Hematopoietic multipotent progenitor cell treated with erythropoietin and hydrocortisone succinate and interleukin-3 and kit ligand, for 8 days (in vitro differentiated cells): ENCODE measurements around the gene TPRN.

ENCODE experiments used
- DNase-seq: peaks from one replicate; pipeline ENCODE4 v3.0.0-alpha.2; 2015

The TPRN gene

DNA sequence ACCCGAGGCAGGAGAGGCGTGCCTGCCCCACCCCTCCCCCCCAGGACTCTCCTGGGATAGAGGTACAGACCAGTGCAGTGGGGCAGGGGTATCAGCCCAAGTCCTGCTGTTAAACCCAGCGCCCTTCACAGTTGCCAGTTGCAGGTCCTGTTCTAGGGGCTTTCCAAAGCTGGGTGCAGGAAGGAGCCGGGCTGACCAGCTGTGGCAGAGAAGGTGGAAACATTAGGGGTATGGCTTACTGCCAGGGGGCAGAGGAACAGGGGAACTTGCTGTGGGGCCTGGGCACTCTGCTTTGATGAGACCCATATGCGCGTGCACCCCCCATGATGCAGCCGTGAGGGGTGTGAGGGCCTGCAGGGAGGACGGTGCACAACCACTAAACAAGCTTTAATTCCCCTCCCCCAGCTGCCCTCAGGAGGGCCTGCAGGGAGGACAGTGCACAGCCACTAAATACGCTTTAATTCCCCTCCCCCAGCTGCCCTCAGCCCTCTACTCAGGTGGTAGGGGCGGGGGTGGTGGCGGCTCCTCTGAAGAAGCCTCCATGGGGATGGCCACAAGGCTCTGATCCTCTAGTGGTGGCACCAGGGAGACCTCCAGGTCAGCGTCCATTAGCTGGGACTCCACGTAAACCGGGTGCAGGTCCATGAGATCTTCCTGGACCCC, 29.9 kb downstream of the TPRN start:
- DNase-seq = no peak

DNA sequence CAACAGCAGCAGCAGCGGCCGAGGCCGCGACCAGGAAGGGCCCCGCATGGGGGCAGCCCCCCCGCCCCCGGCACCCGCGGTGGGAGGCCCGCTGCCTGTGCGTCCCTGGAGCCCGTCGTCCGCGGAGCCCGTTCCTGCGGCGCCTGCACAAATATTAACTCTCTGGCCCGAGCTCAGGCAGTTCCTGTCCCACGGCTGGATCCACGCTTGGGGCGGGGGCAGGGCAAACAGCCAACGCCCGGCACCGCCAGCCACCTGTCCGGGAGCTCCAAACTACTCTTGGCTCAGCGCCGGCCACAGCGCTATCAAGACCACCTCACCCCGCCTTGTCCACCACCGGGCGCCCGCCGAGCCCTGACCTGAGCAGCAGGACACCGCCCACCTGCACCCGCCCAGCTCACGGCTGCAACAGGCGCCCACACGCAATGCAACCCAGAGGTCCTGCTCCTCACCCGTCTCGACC, 30.6 kb downstream of the TPRN start, which contains the start of gene LRRC26:
LRRC26 (minus strand) TSS at position 156 of the 463 bp plus-strand sequence; CDS start at position 48, 108 bp downstream.
- no peak for DNase-seq

DNA sequence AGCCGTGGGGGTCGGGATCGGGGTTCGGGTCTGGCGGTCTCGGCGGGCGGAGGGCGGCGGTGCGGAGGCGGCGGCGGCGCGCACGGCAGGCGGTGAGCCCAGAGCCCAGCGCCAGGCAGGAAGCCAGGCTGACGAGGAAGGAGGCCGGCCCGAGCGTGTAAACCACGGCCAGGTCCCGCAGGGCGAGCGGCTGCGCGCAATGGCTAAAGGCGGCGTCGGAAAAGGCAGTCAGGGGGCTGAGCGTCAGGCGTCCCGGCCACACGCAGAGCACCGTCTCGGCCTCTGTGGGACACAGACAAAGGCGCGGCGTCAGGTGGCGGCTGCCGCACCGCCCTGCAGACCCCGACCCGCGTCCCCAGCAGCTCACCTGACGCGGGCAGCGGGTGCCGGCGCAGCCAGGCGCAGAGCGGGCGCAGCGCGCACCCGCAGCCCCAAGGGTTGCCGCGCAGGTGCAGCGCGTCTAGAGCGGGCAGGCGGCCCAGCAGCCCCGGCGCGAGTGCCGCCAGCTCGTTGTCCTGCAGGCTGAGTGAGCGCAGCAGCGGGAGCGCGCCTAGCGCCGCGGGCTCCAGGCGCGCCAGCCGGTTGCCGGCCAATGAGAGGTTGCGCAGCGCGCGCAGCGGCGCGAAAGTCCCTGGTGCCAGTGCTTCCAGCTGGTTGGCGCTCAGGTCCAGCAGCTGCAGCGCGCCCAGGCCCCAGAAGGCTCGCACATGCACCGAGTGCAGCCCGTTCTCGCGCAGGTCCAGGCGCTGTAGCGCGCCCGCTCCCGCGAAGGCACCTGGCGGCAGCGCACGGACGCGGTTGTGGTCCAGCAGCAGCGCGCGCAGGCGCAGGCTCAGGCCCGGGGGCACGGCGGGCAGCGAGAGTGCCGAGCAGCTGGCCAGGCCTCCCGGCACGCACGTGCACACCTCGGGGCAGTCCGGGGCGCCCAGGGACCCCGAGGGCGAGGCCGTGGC, 31.4 kb downstream of the TPRN start:
- DNase-seq = peak; percentile 61

DNA sequence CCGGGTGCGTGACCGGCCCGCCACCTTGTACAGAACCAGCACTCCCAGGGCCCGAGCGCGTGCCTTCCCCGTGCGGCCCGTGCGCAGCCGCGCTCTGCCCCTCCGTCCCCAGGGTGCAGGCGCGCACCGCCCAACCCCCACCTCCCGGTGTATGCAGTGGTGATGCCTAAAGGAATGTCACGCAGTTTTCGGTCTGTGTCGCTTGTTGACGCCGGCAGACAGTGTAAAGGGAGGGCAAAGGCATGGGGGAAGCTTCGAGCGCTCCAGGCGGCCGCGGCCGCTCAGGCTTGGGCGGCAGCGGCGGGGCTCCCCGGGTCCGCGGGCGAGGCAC, 32.0 kb downstream of the TPRN start:
- no peak for DNase-seq

DNA sequence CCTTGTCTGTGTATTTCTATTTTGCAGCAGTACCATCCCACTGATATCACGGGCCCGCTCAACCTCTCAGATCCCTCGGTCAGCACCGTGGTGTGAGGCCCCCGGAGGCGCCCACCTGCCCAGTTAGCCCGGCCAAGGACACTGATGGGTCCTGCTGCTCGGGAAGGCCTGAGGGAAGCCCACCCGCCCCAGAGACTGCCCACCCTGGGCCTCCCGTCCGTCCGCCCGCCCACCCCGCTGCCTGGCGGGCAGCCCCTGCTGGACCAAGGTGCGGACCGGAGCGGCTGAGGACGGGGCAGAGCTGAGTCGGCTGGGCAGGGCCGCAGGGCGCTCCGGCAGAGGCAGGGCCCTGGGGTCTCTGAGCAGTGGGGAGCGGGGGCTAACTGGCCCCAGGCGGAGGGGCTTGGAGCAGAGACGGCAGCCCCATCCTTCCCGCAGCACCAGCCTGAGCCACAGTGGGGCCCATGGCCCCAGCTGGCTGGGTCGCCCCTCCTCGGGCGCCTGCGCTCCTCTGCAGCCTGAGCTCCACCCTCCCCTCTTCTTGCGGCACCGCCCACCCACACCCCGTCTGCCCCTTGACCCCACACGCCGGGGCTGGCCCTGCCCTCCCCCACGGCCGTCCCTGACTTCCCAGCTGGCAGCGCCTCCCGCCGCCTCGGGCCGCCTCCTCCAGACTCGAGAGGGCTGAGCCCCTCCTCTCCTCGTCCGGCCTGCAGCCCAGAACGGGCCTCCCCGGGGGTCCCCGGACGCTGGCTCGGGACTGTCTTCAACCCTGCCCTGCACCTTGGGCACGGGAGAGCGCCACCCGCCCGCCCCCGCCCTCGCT, 32.6 kb downstream of the TPRN start:
- DNase-seq = peak; percentile 36

DNA sequence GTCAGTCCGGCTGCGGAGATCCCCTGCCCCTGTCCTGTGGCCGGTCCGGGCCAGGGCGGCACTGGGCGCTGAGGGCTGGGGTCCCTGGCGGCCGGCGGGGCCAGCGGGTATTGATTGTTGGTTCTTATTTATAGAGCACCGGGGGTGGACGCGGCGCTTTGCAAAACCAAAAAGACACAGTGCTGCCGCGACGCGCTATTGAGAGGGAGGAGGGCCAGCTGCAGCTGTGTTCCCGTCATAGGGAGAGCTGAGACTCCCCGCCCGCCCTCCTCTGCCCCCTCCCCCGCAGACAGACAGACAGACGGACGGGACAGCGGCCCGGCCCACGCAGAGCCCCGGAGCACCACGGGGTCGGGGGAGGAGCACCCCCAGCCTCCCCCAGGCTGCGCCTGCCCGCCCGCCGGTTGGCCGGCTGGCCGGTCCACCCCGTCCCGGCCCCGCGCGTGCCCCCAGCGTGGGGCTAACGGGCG, 33.2 kb downstream of the TPRN start:
- no peak for DNase-seq

DNA sequence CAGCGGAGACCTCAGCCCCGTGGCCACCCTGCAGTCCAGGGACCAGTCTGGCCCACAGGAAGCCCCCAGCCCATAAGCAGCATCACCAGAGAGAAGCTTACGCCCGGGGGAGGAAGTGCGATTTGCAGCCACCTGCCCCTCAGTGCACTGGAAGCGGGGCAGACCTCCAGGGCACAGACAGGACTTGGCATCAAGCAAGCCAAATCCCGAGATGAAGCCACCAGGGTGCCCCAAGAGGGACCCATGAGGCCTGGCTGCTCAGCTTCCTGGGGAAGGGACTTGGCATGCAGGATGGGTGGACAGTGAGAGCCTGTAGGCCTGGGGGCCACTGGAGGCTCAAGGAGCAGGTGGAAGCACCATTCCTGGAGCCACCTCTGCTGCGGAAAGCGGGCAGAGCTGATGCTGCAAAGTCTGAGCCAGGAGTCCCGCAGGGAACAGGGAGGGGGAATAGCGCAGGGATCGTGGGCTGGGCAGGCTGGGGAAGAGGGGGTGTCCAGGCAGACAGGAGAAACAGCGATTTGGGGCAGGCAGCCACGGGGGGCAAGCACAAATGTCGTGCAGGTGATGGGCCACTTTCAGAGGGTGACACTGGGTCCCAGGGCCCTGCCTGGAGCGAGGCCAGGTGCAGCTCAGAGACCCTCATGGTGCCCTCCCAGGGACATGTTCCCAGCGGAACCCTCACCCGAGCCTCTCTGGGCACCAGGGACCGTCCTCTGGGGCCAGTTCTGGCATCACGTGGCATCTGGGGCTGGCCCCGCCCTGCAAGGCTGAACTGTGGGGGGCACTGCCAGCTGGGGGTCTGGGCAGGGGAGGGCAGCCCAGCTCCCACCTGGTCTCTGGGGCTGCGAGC, 33.9 kb downstream of the TPRN start:
- no peak for DNase-seq

DNA sequence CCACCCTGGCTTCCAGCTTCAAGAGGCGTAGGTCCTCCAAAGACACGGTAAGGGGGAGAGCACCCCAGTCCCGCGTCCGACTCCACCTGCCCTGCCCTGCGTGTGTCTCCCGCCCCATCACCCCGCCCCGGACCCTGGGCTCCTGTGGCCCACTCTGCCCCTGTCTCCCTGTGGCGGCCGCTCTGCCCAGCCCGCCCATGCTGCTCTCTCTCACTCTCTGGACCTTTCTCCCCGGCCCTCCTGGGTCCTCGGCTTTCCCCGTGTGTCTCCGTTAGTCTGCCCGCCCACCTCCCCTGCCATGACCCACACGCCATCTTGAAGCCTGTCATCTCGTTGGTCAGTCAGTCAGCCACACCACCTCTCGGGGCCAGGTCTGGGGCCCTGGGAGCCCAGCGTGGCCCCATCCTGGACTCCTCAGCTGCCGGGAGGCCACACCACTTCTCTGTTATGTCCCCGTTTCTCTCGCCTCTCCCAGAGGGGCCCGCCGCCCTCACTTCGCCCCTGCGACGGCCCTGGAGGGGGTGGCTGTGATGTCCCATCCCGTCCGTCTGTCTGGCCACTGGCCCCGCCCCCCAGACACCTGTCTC, 35.2 kb downstream of the TPRN start:
- DNase-seq = no peak

DNA sequence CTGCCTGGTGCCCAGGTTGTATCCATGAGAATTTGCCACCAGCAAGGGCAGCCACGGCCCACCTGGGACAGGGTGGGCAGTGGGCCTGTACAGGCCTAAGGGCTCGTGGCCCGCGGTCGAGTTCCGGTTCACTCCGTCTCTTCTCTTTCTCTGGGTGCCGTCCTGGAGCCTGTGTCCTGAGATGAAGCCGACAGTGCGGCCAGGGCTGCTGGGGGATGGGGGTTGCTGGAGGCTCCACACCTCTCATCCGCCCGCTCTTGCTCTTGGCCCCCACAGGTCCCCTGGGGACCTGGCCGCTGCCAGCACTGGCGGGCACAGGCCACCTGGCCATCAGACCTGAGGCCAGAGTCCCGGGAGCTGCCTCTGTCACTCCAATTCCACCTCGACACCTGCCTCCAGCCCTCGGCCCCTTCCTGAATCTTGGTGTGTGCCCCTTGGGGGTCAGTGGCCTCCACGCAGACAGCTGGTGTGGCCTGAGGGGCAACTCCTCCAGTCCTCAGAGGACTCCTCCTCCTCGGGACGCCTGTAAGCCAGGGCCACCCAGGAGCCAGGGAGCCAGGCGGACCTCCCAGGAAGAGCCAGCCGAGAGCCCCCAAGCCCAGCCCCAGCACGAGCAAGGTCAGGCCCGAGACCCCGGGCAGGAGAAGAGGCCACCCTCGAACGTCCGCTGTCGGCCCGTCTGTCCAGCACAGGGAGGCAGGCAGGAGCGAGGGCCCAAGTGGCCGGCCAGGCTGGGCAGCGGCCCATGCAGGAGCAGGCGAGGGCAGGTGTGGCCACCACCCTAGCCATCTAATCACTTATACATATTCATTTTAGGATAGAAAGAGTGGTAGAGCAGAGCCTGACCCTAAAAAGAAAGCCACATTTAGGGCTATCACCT, 35.9 kb downstream of the TPRN start:
- no peak for DNase-seq

DNA sequence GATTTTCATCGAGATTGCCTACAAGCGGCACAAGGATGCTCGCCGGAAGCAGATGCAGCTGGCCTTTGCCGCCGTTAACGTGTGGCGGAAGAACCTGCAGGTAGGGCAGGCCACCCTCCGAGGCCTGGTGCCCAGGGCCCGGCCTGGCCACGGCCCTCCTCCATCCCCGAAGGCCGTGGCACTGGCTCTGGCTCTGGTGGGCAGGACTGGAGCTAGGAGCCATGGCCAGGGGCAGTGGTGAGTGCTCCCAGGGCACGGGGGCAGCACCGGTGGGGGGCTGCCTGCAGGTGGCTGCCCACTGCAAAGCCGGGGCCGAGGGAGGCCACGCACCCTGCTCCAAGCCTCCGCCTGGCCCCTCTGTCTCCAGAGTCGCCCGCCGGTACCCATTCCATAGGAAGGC, 36.7 kb downstream of the TPRN start:
- DNase-seq = no peak

DNA sequence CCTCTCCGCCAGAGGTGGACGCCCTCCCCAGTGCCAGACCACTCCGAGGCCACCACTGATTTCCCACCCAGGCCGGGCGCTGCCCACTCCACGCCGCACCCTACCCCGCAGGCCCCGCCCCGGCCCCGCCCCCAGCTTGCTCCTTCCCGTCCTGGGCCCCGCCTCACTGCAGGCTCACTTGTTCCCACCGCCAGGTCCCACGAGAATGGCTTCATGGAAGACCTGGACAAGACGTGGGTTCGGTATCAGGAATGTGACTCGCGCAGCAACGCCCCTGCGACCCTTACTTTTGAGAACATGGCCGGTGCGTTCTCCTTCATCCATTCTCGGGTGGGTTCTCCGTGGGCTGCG, 37.2 kb downstream of the TPRN start:
- no peak for DNase-seq

DNA sequence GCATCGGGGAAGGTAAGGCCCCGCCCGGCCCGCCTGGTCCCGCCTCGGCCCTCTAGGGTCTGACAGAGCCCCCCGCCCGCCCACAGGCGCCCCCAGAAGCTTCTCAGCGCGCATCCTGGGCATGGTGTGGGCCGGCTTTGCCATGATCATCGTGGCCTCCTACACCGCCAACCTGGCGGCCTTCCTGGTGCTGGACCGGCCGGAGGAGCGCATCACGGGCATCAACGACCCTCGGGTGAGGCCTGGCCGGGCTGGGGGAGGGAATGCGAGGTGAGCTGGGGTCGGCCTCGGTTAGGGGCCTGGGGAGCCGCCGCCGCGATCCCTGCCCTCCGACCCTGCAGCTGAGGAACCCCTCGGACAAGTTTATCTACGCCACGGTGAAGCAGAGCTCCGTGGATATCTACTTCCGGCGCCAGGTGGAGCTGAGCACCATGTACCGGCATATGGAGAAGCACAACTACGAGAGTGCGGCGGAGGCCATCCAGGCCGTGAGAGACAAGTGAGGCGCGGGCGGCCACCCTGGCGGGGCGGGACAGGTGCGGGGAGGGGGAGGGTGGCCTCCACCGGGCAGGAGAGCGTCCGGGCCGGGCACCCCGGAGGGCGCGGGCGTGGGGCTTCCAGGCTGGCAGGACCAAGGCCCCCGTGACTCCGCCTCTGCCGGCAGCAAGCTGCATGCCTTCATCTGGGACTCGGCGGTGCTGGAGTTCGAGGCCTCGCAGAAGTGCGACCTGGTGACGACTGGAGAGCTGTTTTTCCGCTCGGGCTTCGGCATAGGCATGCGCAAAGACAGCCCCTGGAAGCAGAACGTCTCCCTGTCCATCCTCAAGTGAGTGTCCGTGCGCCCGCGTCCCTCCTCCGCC, 37.8 kb downstream of the TPRN start:
- peak; percentile 30 for DNase-seq

DNA sequence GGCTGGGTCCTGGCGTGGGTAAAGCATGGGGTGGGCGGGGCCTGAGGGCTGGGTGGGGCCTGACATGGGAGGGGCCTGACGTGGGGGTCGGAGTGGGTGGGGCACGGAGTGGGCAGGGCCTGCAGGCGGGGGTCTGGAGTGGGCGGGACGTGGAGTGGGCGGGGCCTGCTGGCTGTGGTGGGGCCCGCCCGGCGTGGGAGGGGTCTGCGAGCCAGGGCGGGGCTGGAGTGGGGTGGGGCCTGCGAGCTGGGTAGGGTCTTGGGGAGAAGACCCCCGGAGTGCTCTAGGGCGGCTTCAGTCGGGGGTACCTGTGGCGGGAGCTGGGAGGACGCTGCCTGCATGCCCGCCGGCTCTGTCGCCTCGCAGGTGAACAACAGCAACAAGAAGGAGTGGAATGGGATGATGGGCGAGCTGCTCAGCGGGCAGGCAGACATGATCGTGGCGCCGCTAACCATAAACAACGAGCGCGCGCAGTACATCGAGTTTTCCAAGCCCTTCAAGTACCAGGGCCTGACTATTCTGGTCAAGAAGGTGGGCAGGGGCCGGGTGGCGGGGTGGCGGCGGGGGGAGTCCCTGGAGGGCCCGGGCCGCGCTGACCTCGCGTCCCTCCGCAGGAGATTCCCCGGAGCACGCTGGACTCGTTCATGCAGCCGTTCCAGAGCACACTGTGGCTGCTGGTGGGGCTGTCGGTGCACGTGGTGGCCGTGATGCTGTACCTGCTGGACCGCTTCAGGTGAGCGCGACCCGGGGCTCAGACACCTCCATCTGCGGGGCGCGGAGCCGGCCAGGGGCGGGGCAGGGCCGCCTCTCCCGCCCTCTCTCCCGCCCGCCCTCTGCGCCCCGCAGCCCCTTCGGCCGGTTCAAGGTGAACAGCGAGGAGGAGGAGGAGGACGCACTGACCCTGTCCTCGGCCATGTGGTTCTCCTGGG, 38.7 kb downstream of the TPRN start:
- DNase-seq = no peak

GRCh38 chr9:137160716-137161557, 39.6 kb downstream of the TPRN start:
- DNase-seq = no peak

GRCh38 chr9:137160054-137160425, 40.5 kb downstream of the TPRN start:
- no peak for DNase-seq

DNA sequence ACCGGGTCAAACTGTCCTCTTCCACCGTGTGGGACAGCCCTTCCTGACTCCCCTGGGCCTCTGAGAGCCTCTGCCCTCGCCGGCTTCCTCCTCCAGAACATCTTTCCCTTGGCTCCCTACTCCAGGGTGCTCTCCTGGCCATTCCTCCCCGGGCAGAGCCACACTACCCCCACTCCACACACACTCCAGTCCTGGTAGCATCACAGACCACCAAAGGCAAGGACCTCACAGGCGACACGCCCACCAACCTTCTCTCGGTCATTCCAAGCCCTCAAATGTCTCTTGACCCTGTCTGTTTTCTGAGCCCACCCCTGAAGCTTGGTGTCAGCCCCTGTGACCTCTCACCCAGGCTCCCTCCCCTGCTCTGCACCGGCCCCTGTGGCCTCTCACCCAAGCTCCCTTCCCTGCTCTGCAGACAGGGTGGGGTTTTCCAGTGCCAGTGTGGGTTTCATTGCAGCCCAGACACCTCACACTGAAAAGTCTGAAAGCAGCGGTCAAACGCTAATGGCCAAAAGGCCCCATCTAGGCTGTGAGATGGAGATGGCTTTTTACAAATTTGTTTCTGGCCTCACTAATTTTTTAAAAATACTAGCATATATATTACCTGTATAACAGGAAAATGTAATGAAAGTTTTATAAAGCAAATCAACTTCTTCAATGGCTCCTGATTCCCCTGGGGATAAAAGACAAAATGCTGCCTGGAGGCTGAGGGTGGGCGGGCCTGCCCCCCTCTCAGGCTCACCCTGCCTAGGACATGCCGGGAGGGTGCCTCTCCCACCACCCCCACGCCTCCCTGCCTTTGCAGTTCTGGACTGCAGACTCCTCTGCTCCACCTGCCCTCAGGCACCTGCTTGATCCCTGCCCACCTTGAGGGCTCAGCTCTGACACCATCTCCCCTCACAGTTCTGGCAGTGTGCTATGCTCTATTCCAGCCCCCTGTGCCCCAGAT, 41.2 kb downstream of the TPRN start:
- DNase-seq = no peak

DNA sequence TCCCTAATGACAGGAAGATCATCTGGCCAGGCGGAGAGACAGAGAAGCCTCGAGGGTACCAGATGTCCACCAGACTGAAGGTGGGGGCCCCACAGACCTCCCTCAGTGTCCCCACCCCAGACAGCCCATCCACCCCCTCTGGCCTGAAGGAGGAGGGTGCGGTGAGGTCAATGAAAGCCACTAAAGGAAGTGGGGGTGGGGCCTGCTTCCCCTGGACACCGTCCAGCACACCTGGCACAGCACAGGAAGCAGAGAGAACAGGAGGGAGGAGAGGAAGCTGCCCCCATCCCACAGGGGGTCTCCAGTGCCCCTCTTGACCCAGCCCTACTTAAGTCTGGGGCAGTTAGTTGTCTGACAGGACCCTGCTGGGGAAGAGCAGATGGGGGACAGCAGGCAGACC, 41.9 kb downstream of the TPRN start:
- DNase-seq = no peak
